Effector memory CD4-positive, alpha-beta T cell (primary cell): Measurements from ENCODE around the gene TP73.
"Not testable (repeated sequence)": the region's sequence is repeated elsewhere in the genome, so short reads cannot be mapped to it uniquely, and the experiment has no call there.

ENCODE experiments used
- DNase-seq, 3 donors: peaks; one replicate each; pipeline ENCODE4 v3.0.0-alpha.2; 2020
- H3K27ac ChIP-seq: 2 replicates; pipeline ENCODE4 v1.7.0; 2013; ENCODE audit warnings: mild to moderate bottlenecking, low read length, moderate library complexity; ENCODE audit not compliant: insufficient read depth, poor library complexity, severe bottlenecking
- H3K27me3 ChIP-seq: replicated peaks from 2 replicates; pipeline ENCODE4 v1.7.0; 2013; ENCODE audit warnings: mild to moderate bottlenecking, low read length; ENCODE audit not compliant: insufficient read depth, control insufficient read depth, poor library complexity, severe bottlenecking
- H3K36me3 ChIP-seq: 2 replicates; pipeline ENCODE4 v1.7.0; 2013; ENCODE audit warnings: mild to moderate bottlenecking, low read length, moderate library complexity; ENCODE audit not compliant: control insufficient read depth, insufficient read depth
- H3K4me1 ChIP-seq: 2 replicates; pipeline ENCODE4 v1.7.0; 2013; ENCODE audit warnings: low read length, mild to moderate bottlenecking; ENCODE audit not compliant: control insufficient read depth, insufficient read depth, poor library complexity, severe bottlenecking
- H3K4me3 ChIP-seq: 2 replicates; pipeline ENCODE4 v1.7.0; 2013; ENCODE audit warnings: low read length, low read depth, mild to moderate bottlenecking; ENCODE audit not compliant: insufficient read depth, poor library complexity, severe bottlenecking
- H3K9me3 ChIP-seq: 2 replicates; pipeline ENCODE4 v1.7.0; 2013; ENCODE audit warnings: mild to moderate bottlenecking, low read length, moderate library complexity; ENCODE audit not compliant: control insufficient read depth

TP73 gene

DNA sequence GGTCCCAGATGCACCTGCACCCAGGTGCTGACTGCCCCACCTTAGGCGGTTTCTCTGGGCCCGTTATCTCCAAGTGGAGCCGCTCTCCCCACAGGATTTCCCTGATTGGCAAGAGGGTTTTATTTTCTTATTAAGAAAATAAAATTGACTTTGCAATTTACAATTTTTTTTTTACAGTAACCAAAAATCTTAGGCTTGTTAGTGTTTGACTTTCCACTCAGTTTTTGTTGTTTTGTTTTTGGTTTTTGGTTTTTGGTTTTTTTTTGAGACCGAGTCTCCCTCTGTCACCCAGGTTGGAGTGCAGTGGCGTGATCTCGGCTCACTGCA, 95.2 kb downstream of the TP73 start:
- Histone ChIP-seq H3K4me3 (peak overlapping the region; percentile 59), H3K9me3 (no peaks in the 10 kb centered on the region), H3K36me3 (peaks cover 7% of the 10 kb centered on the region), H3K27me3 (no peaks in the 10 kb centered on the region), H3K27ac (no peak overlapping the region), H3K4me1 (peaks cover 13% of the 10 kb centered on the region)
- DNase-seq, result no peak

- Histone ChIP-seq H3K4me3 (peak overlapping the region; percentile 59), H3K27ac (no peak overlapping the region), H3K9me3 (no peaks in the 10 kb centered on the region), H3K27me3 (no peaks in the 10 kb centered on the region), H3K36me3 (peaks cover 3% of the 10 kb centered on the region), H3K4me1 (peaks cover 13% of the 10 kb centered on the region)
- DNase-seq, result no peak
Observed at GRCh38 chr1:3747903-3748302, 95.6 kb downstream of the TP73 start.

GRCh38 chr1:3748316-3748900, 96.1 kb downstream of the TP73 start:
- not testable (repeated sequence) for DNase-seq

DNA sequence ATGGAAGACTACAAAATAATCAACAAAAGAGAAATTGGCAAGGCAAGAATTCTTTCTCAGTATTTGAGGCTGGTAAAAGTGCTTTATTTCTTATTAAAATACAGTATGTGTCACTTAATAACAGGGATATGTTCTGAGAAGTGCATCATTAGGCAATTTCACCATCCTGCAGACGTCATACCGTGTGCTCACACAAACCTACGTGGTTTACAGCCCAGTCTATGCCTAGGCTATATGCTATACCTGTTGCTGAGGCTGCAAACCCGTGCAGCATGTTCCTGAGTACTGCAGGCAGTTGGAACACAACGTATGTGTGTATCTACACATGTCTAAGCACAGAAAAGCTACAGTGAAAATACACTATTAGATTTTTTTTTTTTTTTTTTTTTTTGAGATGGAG, 97.2 kb downstream of the TP73 start:
- Histone ChIP-seq H3K27ac (no peak overlapping the region), H3K4me3 (no peak overlapping the region), H3K36me3 (no peaks in the 10 kb centered on the region), H3K27me3 (no peaks in the 10 kb centered on the region), H3K9me3 (no peaks in the 10 kb centered on the region), H3K4me1 (peaks cover 13% of the 10 kb centered on the region)
- DNase-seq, result no peak

More at GRCh38 chr1:3748316-3748900, 96.1 kb downstream of the TP73 start:
- H3K4me1 ChIP-seq, result peaks cover 13% of the 10 kb centered on the region
- not testable (repeated sequence) for H3K27ac ChIP-seq, H3K27me3 ChIP-seq, H3K4me3 ChIP-seq, H3K36me3 ChIP-seq, H3K9me3 ChIP-seq

GRCh38 chr1:3750741-3751140, 98.4 kb downstream of the TP73 start:
- DNase-seq, result no peak
- Histone ChIP-seq H3K27ac (no peak overlapping the region), H3K9me3 (no peaks in the 10 kb centered on the region), H3K4me1 (peaks cover 13% of the 10 kb centered on the region), H3K36me3 (no peaks in the 10 kb centered on the region), H3K27me3 (no peaks in the 10 kb centered on the region), H3K4me3 (no peak overlapping the region)

DNA sequence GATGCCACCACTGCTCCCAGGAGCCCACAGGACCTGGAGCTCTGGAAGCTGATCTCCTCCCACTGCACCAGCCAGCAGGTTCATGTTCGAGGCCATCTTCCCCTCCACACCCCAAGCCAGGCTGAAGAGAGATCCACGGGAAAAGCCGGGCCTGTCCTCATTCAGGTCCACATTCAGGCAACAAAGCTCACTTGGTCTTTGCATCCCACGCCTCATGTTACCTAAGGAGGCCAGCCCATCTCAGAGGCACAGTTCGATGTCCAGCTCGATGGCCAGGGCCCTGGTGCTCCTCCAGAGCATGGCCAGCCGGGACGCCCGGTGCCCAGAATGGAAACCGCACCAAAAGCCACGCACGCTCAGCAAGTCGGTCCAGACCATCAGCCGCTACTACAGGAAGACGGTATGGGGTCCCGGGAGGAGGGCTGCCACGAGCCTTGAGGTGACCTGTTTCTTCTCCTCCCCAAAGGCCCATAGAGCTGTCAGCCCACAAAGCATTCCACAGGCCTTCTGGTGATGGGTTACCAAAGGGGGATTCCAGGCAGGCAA, 100.2 kb downstream of the TP73 start, which contains the start of gene CCDC27:
Gene CCDC27 (plus strand): TSS at position 51 of the 546 bp plus-strand sequence. CDS start 32 bp downstream, at position 83.
- H3K27me3 ChIP-seq, result no peaks in the 10 kb centered on the region
- no peak for DNase-seq

GRCh38 chr1:3753656-3754454, 101.5 kb downstream of the TP73 start:
- no peak overlapping the region for H3K27ac ChIP-seq

More for the DNA sequence above, 100.2 kb downstream of the TP73 start, which contains the start of gene CCDC27:
- no peaks in the 10 kb centered on the region for H3K9me3 ChIP-seq
- peaks cover 5% of the 10 kb centered on the region for H3K4me1 ChIP-seq
- no peaks in the 10 kb centered on the region for H3K36me3 ChIP-seq
- no peak within 1 kb of the TSS for H3K4me3 ChIP-seq
- H3K27ac ChIP-seq, result no peak within 1 kb of the TSS

DNA sequence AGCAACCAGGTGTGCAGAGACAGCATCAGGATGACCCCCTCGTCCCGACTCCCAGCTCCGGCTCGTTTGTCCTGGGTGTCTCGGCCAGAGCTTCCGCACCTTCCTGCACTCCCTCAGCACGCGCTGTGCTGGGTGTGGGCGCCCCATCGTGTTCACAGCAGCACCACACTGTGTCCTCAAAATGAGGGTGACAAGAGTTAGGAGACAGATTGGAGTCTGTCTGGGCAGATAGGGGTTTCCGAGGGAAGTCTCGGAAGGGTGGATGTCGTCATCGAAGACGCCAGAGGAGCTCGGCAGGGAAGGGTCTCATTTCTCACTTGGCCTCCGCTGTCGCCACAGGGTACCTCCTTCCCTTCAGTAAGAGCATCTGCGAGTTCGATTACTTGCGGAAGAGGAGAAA, 104.1 kb downstream of the TP73 start:
- Histone ChIP-seq H3K27me3 (no peaks in the 10 kb centered on the region), H3K4me1 (no peaks in the 10 kb centered on the region), H3K4me3 (no peak overlapping the region), H3K9me3 (no peaks in the 10 kb centered on the region), H3K36me3 (no peaks in the 10 kb centered on the region), H3K27ac (no peak overlapping the region)
- no peak for DNase-seq

More at GRCh38 chr1:3753656-3754454, 101.5 kb downstream of the TP73 start:
- Histone ChIP-seq H3K36me3 (no peaks in the 10 kb centered on the region), H3K4me3 (no peak overlapping the region), H3K9me3 (no peaks in the 10 kb centered on the region), H3K4me1 (no peaks in the 10 kb centered on the region), H3K27me3 (no peaks in the 10 kb centered on the region)
- DNase-seq, result no peak

DNA sequence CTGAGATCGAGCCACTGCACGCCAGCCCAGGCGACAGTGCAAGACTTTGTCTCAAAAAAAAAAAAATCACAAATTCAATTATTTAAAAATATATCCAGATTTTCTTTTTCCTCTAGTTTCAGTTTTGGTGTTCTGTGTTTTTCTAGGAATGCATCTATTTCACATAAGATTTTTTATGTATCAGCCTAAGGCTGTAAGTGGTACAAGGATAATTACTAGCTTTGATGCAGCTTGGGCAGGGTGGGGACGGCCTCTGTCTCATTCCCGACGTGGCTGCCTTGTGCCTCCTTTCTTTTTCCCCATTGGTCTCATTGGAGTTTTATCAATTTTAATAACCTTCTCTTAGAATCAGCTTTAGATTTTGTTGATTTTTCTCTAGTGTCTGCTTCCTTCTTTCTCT, 106.8 kb downstream of the TP73 start:
- Histone ChIP-seq H3K9me3 (no peaks in the 10 kb centered on the region), H3K27me3 (peaks cover 4% of the 10 kb centered on the region)

DNA sequence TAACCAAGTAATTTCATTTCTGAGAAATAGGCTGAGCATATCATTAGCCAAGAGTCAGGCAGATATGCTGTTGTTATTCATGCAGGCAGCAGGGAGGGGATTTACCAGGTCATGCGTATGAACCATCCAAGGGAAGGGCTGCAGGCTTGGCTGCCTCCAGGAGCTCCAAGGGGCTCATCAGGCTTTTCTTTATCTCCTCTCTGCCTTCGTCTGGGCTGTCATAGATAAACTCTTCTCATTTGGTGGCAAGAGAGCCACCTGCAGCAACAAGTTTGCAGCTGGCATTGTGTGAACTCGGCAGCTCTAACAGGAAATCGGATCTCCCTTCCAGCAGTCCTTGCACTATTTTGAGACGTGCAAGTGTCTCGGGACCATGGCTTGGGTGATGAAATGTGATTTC, 107.5 kb downstream of the TP73 start:
- DNase-seq, result no peak
- Histone ChIP-seq H3K4me3 (no peak overlapping the region), H3K4me1 (no peaks in the 10 kb centered on the region), H3K27me3 (peaks cover 4% of the 10 kb centered on the region), H3K36me3 (no peaks in the 10 kb centered on the region), H3K9me3 (no peaks in the 10 kb centered on the region), H3K27ac (no peak overlapping the region)

More for the DNA sequence above, 106.8 kb downstream of the TP73 start:
- H3K4me1 ChIP-seq, result no peaks in the 10 kb centered on the region
- no peak overlapping the region for H3K27ac ChIP-seq
- DNase-seq, result no peak
- no peak overlapping the region for H3K4me3 ChIP-seq
- no peaks in the 10 kb centered on the region for H3K36me3 ChIP-seq
